Activated naive CD8-positive, alpha-beta T cell (primary cell): ENCODE results near the gene SETBP1.

Experiments
- H3K27ac Mint-ChIP-seq: one replicate; pipeline ENCODE4 v1.8.0; 2021; ENCODE audit warnings: mixed read lengths
- H3K27me3 Mint-ChIP-seq: one replicate; pipeline ENCODE4 v1.8.0; 2021; ENCODE audit warnings: mixed read lengths
- H3K36me3 Mint-ChIP-seq: one replicate; pipeline ENCODE4 v1.8.0; 2021; ENCODE audit warnings: mixed read lengths
- H3K4me1 Mint-ChIP-seq: one replicate; pipeline ENCODE4 v1.8.0; 2021; ENCODE audit warnings: low read depth, mixed read lengths
- H3K4me3 Mint-ChIP-seq: one replicate; pipeline ENCODE4 v1.8.0; 2021; ENCODE audit warnings: mild to moderate bottlenecking, mixed read lengths
- H3K9me3 Mint-ChIP-seq: one replicate; pipeline ENCODE4 v1.8.0; 2021; ENCODE audit warnings: low read depth, mixed read lengths

Gene SETBP1

DNA sequence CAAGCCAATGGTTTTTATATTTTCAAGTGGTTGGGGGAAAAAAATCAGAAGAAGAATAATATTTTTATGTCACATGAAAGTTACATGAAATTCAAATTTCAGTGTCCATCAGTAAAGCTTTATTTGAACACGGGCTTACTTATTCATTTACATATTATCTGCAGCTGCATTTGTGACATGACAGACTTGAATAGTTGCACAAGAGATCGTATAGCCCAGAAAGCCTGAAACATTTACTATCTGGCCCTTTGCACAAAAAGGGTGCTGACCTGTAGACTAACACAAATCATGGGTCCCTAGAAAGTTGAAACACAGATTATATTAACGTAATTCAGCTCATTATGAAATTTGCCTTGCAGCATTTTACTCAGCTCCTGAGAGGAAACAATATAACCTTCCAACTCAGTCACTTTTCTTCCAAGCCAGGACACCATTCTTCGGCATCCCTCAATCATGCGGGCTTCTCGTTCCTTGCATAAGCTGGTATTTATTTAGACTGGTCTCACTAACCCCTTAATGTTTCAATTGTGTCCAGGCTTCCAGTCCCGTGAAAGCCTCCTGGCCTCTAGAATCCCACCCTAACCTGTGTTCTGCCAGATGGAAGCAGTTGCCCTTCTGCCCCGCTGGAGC lies 402.7 kb downstream of the SETBP1 start:
- peaks cover 4% of the 10 kb centered on the region for H3K9me3 Mint-ChIP-seq
- no peaks in the 10 kb centered on the region for H3K4me1 Mint-ChIP-seq
- no peak overlapping the region for H3K4me3 Mint-ChIP-seq
- H3K36me3 Mint-ChIP-seq = no peaks in the 10 kb centered on the region
- H3K27me3 Mint-ChIP-seq = peaks cover 3% of the 10 kb centered on the region
- H3K27ac Mint-ChIP-seq = no peak overlapping the region

DNA sequence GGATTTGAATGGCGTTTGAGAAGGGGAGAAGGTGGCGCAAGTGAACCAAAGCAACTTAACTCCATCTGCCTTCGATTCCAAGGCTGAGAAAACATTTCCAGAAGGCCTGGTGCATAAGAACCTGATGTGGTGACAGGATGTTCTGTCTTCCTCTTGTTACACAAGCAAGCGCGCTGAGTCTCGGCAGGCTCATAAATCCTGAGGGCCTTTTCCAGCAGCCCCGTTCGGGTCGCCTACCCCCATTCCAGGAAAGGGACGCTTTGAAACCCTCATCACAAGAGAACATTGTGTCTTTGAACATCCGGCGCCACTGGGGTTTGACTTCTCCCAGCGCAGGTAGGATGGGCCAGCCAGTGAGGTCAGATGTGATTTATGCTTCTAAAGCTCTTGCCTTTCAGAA lies 403.5 kb downstream of the SETBP1 start:
- Mint-ChIP-seq H3K27ac (no peak overlapping the region), H3K4me1 (no peaks in the 10 kb centered on the region), H3K9me3 (peaks cover 4% of the 10 kb centered on the region), H3K36me3 (no peaks in the 10 kb centered on the region), H3K4me3 (no peak overlapping the region), H3K27me3 (peaks cover 3% of the 10 kb centered on the region)

DNA sequence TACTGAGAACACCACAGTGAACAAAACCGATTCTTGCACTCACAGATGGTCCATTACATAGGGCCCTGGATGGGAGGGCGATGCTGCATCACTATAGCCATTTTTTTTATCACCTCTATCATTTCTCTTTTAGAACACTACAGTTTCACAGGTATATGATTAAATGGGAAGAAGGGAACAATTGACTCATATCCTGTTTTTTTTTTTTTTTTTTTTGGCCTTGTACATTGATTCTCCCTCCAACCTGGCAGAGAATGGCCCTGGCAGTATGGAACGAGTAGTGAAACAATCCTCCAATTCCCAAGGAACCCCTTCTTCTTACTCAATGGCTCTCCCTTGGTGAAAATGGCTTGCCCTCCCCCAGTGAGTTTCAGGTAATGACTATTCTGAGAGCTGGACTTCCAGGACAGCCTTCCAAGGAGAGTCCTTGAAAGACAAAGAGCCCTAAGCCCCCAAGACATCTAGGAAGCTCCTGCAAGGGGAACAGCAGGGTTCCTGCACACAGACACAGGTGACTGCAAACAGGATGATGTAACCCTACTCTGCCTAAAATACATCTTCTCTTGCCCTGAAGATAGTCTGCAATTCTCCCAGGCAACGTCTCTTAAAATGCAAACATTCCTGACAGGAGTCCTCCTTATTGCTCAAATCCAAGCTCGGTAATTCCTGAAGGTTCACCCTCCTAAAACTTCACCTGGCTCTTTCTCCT lies 405.4 kb downstream of the SETBP1 start:
- H3K36me3 Mint-ChIP-seq = no peaks in the 10 kb centered on the region
- H3K27me3 Mint-ChIP-seq = peaks cover 3% of the 10 kb centered on the region
- H3K27ac Mint-ChIP-seq = no peak overlapping the region
- no peaks in the 10 kb centered on the region for H3K4me1 Mint-ChIP-seq
- H3K9me3 Mint-ChIP-seq = peaks cover 3% of the 10 kb centered on the region
- no peak overlapping the region for H3K4me3 Mint-ChIP-seq

DNA sequence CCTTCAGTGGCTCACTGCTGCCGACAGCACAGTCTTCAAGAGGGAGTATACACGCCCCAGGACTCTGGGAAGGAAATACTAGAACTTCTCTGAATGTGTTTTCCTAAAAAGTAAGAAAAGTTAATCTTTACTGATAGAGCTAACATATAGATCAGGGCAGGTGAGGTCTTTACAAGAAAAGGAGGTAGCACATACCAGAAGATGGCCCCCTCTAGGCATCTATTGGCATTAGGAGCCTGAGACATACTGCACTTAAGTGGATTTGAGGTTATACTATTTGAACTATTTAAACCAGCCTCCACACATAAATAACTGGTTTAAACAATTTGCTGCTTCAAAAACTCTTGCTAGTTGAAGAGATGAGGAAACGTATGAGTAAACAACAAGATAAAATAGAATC lies 406.1 kb downstream of the SETBP1 start:
- no peaks in the 10 kb centered on the region for H3K4me1 Mint-ChIP-seq

DNA sequence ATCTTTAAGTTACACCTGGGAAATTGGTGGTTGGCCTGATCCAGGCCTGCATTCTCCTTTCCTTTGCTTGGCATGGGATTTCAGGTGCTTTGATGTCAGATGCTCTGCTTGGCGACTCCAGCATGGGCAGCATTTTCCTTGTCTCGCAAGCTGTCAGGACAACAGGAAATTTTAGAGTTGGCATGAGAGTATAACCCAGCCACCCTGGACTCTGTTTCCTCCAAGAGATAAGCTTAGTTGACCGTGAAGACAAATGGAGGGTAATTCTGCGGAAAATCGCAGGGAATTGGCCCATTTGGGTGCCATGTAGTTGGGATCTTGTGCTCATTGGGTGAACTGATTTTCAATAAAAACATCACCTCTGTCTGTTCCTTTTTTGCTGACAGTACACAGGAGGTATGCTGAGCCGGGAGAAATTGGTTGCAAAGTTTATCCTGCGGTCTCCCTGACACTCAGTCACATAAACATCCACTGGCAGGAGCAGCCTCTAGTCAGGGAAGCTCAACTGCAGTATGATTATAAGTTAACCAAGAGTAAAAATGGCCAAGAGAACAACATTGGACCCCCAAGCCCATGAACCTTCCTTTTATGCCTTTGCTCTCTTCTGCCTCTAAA lies 409.9 kb downstream of the SETBP1 start:
- Mint-ChIP-seq H3K4me3 (no peak overlapping the region), H3K27me3 (no peaks in the 10 kb centered on the region), H3K4me1 (no peaks in the 10 kb centered on the region), H3K36me3 (no peaks in the 10 kb centered on the region), H3K27ac (no peak overlapping the region), H3K9me3 (no peaks in the 10 kb centered on the region)

More for the DNA sequence above, 406.1 kb downstream of the SETBP1 start:
- Mint-ChIP-seq H3K27me3 (peaks cover 3% of the 10 kb centered on the region), H3K9me3 (no peaks in the 10 kb centered on the region), H3K27ac (no peak overlapping the region), H3K4me3 (no peak overlapping the region), H3K36me3 (no peaks in the 10 kb centered on the region)

DNA sequence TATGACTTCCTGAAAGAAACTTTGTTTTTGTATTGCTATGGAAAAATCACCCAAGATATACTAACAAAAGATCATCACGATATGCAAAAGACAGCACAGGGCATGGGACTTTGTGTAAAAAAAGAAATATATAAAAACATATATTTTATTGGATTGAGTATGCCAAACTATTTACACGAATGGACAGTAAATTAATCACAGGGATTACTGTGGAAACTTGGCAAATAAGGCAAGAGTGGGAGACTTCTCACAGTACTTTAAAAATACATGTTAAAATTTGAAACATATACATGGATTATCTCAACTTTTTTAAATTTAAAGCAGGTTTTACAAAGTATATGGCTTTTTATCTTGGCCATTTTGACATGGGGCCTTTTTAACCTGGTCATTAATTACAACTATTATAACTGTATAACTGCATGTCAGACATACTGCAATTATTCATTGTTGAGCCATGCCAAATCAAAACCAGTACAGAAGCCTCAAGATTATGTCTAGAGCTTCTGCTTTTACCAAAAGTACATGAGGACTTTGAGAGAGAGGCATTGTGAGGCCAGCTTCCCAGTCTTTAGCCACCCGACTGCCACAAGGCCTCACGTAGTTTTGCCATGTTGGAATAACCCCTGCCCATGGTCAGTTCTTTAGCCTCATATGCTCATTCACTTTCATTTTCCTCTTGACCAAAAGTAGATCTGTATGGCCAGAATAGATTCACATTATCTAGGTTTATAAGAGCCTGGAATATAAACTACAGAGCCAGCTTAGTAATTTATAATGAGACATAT lies 419.8 kb downstream of the SETBP1 start:
- no peak overlapping the region for H3K27ac Mint-ChIP-seq
- H3K4me3 Mint-ChIP-seq = no peak overlapping the region
- H3K9me3 Mint-ChIP-seq = no peaks in the 10 kb centered on the region
- no peaks in the 10 kb centered on the region for H3K36me3 Mint-ChIP-seq
- no peaks in the 10 kb centered on the region for H3K4me1 Mint-ChIP-seq
- H3K27me3 Mint-ChIP-seq = peaks cover 2% of the 10 kb centered on the region

DNA sequence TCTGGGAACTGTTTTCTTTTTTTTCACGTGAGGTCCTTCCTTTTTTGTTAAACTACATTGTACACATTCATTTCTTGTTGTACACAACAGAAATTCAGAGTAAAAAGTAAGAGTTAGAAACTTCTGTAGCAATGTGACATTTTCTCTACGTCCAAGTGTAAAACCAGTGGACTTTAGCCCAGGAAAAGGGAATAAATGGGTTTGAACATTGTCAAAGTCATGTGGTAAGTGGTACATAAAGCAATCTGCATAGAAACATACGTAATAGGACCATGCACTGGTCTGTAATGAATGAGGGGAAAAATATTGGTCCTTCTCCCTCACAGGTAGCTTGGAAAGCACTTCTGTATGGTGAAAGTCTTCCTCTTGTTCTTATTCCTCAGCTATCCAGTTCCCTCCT lies 421.4 kb downstream of the SETBP1 start:
- H3K4me3 Mint-ChIP-seq = no peak overlapping the region
- H3K4me1 Mint-ChIP-seq = no peaks in the 10 kb centered on the region
- H3K27me3 Mint-ChIP-seq = peaks cover 2% of the 10 kb centered on the region
- no peaks in the 10 kb centered on the region for H3K36me3 Mint-ChIP-seq
- no peak overlapping the region for H3K27ac Mint-ChIP-seq
- no peaks in the 10 kb centered on the region for H3K9me3 Mint-ChIP-seq

DNA sequence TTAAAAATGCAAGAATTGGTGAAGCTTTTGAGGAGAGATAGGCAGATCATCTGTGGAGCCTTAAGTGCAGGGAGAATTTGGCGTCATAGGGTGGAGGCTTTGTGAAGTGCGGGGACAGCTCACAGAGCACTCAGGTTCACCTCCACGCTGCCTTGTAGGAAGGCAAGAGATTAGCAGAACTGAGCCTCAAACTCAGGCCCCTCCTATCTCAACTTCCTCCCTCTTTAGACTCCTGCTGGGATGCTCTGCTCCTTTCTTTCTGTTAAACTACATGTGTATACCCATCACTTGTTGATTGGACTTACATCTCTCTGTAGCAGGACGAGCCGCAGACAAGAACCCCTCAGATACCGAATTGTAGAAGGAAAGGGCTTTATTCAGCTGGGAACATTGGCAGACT lies 422.2 kb downstream of the SETBP1 start:
- Mint-ChIP-seq H3K27ac (no peak overlapping the region), H3K9me3 (no peaks in the 10 kb centered on the region), H3K27me3 (peaks cover 2% of the 10 kb centered on the region), H3K36me3 (no peaks in the 10 kb centered on the region), H3K4me3 (no peak overlapping the region), H3K4me1 (no peaks in the 10 kb centered on the region)

DNA sequence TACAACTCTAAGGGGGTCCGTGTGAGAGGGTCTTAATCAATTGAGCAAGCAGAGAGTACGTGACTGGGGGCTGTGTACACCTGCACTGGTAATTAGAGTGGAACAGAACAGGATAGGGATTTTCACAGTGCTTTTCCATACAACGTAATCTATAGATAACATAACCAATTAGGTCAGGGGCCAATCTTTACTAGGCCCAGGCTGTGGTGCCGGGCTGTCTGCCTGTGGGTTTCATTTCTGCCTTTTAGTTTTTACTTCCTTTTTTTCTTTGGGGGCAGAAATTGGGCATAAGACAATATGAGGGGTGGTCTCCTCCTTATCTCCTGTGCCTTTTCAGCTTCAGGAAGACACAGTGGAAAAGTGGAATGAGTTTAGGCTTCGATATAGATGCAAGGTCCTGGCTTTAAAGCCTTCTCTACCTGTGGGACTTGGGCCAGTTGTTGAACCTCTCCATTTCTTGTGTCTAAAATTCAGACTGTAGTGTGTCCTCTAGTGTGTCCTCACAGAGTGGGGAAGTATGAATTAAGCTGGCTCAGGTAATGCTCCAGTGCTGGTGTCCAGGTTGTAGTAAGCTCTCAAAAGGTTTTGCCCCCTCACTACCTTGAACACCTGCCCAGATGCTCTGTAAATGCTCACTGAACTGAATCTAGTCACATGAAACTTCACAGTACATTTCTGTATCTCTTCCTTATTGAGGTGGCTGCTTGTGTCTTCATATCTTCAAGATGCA lies 422.8 kb downstream of the SETBP1 start:
- peaks cover 2% of the 10 kb centered on the region for H3K27me3 Mint-ChIP-seq
- no peaks in the 10 kb centered on the region for H3K4me1 Mint-ChIP-seq
- no peak overlapping the region for H3K27ac Mint-ChIP-seq
- no peaks in the 10 kb centered on the region for H3K36me3 Mint-ChIP-seq
- no peak overlapping the region for H3K4me3 Mint-ChIP-seq
- no peaks in the 10 kb centered on the region for H3K9me3 Mint-ChIP-seq

DNA sequence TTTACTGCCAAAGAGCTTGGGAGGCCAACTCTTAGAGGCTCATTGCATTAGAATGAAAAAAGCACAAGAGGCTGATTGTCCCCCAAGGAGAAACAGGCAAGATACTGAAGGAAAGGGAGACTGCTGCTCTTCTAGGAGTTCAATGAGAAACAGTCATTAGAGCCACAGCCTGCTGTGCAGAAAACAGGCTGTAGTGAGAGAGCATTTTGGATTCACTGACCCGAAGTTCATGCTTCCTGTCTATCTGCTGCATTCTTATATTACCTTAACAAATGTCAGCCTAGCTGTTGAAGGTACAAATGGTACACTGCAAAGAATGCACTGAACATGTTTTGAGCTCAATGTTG lies 423.3 kb downstream of the SETBP1 start:
- Mint-ChIP-seq H3K27ac (no peak overlapping the region), H3K9me3 (no peaks in the 10 kb centered on the region), H3K4me1 (no peaks in the 10 kb centered on the region), H3K4me3 (no peak overlapping the region), H3K27me3 (peaks cover 2% of the 10 kb centered on the region), H3K36me3 (no peaks in the 10 kb centered on the region)

DNA sequence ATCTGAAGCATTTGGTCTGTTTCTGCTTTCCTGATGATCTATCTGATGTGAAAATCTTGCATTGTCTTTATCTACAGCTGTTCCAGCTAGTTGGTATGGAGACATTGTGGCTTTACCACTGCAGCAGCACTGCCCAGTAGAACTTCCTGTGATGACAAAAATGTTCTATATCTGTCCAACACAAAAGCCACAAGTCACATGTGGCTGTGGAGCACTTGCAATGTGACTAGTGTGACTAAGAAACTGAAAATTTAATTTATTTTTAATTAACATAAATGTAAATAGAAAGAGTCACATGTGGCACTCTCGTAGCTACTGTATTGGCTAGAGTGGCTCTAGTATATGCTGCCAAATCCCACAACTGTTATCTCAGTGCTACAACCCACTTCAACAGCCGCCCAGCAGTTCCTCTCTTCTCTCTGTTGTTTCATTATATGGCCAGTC lies 425.7 kb downstream of the SETBP1 start:
- Mint-ChIP-seq H3K36me3 (no peaks in the 10 kb centered on the region), H3K4me3 (no peak overlapping the region), H3K27ac (no peak overlapping the region), H3K27me3 (peaks cover 2% of the 10 kb centered on the region), H3K4me1 (no peaks in the 10 kb centered on the region), H3K9me3 (no peaks in the 10 kb centered on the region)

DNA sequence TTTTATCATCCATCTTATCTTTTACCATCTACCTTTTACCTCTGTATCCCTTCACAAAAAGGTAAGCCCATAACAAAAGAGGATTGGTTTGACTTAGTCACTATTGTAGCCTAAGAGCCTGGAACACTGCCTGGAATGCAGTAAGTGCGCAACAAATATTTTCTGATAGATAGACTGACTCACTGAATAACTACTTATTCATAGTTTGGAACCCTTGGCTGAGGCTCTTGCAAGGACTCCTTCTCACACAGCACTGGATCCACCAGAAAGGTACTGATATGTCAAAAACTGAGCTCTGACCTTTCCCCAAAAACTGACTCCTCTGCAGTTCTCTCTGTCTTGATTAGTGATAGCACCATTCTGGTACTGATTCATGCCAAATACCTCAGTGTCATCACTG lies 426.7 kb downstream of the SETBP1 start:
- Mint-ChIP-seq H3K27ac (no peak overlapping the region), H3K9me3 (no peaks in the 10 kb centered on the region), H3K4me3 (no peak overlapping the region), H3K27me3 (peaks cover 2% of the 10 kb centered on the region), H3K4me1 (no peaks in the 10 kb centered on the region), H3K36me3 (no peaks in the 10 kb centered on the region)

DNA sequence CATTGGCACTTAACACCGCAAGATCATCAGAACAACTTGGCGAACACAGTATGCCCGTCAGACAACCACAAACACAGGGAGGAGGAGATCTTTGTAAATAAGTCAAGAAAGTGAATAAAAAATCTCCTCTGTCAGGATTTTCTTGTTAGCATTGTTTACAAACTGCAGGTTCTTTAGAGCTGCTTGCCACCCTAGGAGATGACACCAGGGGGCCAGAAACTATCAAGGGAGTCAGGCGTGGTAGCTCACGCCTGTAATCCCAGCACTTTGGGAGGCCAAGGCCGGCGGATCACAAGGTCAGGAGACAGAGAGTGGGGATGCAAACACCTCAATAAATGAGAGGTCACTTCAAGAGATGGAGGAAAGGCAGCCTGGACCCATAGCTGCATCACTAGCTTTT lies 428.1 kb downstream of the SETBP1 start:
- no peak overlapping the region for H3K27ac Mint-ChIP-seq
- H3K4me3 Mint-ChIP-seq = no peak overlapping the region
- H3K4me1 Mint-ChIP-seq = no peaks in the 10 kb centered on the region
- no peaks in the 10 kb centered on the region for H3K9me3 Mint-ChIP-seq
- H3K27me3 Mint-ChIP-seq = peaks cover 2% of the 10 kb centered on the region
- no peaks in the 10 kb centered on the region for H3K36me3 Mint-ChIP-seq

DNA sequence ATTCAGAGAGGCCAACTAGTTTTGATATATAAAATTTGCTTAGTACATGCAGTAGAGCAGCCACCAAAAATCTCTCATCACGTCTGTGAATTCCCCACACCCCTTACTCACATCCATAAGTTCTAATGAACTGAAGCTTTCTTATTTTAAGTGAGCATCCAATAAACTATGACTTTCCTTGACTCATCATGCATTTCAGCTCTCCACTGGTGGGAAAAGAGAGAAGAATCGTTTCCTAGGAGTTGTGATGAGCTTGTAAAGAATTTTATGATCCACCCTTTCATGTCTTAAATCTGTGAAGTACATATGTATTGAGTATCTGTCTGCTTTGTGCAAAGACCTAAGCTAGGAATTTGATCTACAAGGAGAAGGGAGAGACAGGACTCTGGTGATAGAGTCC lies 428.6 kb downstream of the SETBP1 start:
- H3K27ac Mint-ChIP-seq = no peak overlapping the region
- H3K27me3 Mint-ChIP-seq = peaks cover 2% of the 10 kb centered on the region
- H3K4me1 Mint-ChIP-seq = no peaks in the 10 kb centered on the region
- H3K36me3 Mint-ChIP-seq = no peaks in the 10 kb centered on the region
- H3K4me3 Mint-ChIP-seq = no peak overlapping the region
- H3K9me3 Mint-ChIP-seq = no peaks in the 10 kb centered on the region

DNA sequence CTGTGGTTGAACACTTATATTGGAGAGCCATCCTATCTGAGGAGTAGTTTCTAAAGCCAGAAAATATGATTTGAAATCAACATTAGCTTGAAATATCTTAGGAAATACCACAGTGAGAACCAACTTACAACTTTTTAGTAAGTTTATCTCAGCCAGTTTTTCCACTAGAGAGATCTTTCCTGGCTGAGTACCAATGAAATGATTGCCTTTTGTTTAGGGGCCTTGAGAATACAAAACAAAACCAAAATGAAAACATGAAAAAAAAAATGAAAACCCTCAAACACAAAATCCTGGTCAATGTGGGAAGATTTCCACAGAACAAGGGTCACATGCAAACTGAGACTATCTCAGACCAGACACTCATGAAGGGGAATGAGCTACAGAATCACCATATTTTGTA lies 429.0 kb downstream of the SETBP1 start:
- no peak overlapping the region for H3K4me3 Mint-ChIP-seq
- peaks cover 2% of the 10 kb centered on the region for H3K27me3 Mint-ChIP-seq
- no peaks in the 10 kb centered on the region for H3K4me1 Mint-ChIP-seq
- no peaks in the 10 kb centered on the region for H3K9me3 Mint-ChIP-seq
- H3K36me3 Mint-ChIP-seq = no peaks in the 10 kb centered on the region
- no peak overlapping the region for H3K27ac Mint-ChIP-seq
